NOMO-1 (cell line): Measurements from ENCODE around the gene TOMM6.
A peak's percentile ranks its signal among the peaks of the same experiment; 100 is the strongest.

Source experiments
- DNase-seq, 2 experiments: peaks; one replicate each; lab custom pipeline; 2025; ENCODE audit not compliant: unreplicated experiment in 2 of 2; lab: John Stamatoyannopoulos, UW

TOMM6 gene

DNA sequence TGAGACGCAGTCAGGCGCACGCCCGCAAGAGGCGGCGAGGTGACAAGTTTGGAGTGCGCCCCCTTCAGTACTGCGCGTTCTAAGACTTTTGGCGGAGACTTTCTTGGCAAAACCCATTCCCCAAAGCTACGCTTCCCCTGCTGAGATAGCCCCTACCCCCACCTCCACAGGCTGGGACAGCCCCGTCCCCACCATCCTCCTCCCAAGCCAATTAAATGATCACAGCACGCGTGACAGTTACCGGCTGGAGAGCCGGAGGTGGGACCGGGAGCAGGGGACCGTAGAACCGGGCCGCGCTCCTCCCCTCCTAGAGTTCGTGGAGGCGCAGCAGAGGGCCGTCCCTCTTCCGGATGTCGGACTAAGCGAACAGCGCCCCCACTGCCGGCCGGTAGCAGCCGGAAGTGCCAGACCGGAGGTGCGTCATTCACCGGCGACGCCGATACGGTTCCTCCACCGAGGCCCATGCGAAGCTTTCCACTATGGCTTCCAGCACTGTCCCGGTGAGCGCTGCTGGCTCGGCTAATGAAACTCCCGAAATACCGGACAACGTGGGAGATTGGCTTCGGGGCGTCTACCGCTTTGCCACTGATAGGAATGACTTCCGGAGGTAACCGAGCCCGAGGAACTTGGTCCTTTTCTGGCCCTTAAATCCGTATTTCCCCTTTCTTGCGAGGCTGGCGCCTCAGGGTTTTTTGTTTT lies at the start of gene TOMM6:
TSS of gene TOMM6 (plus strand) at position 476 of the 699 bp plus-strand sequence. CDS start at position 480, 4 bp downstream.
- peak; percentile 89 to 93 for DNase-seq

GRCh38 chr6:41739041-41739440 lies 48.5 kb upstream of the TOMM6 start:
- no peak for DNase-seq

DNA sequence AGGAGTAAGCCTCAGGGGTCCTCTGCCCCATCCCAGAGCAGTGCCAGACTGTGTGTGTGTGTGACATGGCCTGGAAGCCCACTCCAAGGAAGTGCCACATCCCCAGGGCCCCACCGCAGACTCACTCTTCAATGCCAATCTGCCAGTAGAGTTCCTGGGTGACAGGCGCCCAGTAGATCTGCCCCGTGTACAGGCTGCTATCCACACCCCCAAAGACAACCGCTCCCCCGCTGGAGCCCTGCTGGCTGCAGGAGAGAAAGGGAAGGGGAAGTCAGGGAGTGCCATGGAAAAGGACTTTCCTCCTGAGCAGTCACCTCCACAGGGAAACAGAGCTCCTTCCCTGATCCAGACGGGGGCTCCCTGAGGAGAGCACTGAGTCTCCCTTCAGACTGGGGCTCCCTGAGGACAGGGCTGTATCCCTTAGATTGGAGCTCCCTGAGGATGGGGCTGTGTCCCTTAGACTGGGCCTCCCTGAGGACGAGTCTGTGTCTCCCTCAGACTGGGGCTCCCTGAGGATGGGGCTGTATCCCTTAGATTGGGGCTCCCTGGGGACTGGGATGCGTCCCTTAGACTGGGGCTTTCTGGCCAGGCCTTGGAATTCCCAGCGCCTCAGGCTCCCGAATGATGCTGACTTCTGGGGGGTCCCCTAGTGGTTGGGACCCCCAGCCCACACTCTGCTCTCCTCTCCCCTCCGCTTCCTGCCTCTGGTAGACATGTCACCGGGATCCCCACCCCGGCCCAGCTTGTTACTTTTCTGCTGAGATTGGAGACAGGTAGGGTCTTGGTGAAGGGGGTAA lies 46.9 kb upstream of the TOMM6 start:
- no peak for DNase-seq

GRCh38 chr6:41741625-41742490 lies 45.6 kb upstream of the TOMM6 start:
- DNase-seq, result no peak

DNA sequence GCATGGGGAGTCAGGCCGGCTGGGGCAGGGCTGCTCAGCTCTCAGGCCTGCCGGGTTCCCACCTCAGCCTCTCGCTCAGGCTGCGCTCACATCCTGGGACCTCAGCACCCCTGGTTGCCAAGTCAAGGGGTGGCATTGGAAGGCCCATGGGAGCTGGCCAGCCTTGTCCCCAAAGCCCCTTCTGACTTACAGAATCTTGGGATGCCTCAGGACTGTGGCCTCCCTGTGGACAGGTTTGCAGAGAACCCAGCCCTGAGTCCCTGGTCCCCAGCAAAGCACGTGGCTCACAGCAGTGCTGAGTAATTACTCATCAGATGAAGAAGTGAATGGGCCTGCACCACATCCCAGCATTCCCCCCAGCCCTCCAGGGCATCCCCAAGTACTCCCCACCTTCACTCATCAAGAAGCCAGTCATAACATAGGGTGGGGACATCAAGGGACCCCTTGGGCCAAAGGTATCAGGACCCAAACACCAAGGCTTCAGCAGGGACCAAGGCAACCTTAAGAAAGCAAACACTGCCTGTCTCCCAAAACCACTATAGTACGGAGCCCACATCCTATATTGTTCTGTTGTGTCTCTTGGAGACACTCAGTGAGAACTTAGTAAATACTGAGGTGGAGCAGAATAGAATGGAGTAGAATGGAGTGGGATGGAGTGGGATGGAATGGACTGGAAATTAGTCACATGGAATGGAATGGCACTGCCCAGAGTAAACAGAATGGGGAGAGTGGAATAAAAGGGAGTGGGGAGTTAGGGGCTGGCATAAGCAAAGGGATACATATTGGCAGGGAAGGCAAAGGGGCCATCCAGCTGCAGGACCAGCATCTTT lies 43.9 kb upstream of the TOMM6 start:
- no peak for DNase-seq

DNA sequence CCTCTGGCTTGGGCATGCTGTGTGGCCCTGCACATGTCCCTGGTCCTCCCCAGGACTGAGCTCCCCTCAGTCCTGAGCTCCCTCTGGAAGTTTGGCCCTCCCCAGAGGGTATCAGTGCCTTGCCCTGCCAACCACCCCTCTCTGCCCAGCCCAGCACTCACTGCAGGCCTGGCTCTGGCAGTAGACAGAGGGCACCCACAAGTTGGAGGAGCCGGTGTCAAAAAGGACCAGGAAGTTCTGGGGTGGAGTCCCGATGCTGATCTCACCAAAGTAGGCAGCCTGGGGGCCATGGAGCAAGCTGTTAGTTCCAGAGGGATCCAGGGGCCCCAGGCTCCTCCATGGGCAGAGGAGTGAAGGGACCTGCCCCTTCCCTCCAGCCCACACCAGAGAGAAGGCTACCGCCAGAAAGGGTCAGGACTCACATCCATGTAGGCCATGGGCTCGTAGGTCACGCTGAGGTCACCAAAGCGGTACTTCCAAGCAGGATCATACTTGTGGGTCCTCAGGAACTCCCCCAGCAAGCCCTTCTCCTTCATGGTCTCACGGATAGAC lies 43.2 kb upstream of the TOMM6 start:
- no peak for DNase-seq

GRCh38 chr6:41746107-41746506 lies 41.4 kb upstream of the TOMM6 start:
- DNase-seq, result no peak

DNA sequence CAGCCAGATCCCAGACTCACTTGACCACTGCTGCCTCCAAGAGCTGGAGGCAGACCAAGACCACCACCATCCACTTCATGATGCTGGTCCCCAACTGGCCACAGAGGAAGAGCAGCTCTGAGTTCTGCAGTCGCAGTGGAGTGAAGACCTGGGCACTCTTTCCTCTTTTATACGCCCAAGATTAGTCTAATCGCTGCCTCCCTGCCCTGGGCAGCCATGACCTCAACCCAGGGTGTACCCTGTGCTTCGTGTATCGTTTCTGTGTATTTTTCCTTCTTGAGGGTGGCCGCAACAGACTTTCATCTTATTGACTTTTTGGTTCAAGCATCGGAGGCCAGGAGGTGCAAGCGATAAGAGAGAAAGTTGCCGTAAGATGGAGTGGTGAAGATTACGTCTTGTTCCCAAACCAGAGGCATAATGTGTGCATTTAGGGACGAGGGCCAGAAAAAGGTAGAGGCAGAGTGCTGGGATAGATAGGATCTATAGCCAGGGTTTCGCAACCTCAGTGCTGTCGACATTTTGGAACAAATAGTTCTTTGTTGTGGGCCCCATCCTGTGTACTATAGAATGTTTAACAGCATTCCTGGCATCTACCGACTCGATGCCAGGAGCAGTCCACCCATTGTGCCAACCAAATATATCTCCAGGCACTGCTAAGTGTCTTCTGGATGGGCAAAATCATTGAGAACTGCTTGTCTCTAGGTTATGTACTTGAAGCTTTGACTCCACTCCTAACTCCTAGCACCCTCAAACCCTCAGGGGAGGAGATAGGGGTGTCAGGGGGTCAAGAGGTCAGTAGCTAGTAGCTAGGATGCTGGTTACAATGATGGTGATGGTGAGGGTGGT lies 40.0 kb upstream of the TOMM6 start, which contains the start of gene PGC:
TSS of gene PGC (minus strand) at position 142 of the 846 bp plus-strand sequence. CDS start at position 79, 63 bp downstream.
- no peak for DNase-seq

- DNase-seq, result no peak
Measured at GRCh38 chr6:41748102-41748477, 39.4 kb upstream of the TOMM6 start.

DNA sequence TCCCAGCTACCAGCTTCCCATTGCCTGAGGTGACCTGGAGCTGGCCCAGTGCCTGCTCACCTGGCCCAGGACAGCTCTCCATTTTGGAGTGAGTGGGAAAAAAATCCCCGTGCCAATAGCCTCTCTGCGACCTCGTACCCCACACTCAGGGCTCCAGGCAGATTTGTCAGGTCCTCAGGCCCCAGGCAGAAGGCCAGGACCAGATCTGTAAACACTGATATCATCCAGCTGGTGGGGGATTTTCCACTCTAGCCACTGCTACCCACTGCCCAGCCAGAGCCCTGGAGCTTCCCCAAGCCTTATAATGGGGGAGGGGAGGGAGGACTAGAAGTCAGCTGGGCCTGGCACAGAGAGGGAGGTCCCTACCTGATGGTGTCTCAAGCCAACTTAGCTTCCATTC lies 39.0 kb upstream of the TOMM6 start:
- DNase-seq, result no peak

DNA sequence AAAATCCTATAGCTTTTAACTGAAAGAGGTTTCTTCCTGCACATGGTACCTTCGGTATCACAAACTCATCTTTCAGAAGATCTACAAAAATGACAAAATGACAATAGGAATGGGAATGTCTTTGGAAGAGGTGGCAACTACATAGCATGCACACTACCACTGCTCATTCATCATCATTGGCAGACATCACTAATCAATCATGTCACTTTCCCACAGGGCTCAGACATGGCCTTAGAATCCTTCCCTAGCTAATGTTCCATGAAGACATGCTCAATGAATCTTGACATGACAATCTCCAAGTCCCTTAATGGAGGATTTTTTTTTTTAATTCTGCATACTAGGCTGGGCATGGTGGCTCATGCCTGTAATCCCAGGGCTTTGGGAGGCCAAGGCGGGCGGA lies 37.1 kb upstream of the TOMM6 start:
- DNase-seq, result no peak

DNA sequence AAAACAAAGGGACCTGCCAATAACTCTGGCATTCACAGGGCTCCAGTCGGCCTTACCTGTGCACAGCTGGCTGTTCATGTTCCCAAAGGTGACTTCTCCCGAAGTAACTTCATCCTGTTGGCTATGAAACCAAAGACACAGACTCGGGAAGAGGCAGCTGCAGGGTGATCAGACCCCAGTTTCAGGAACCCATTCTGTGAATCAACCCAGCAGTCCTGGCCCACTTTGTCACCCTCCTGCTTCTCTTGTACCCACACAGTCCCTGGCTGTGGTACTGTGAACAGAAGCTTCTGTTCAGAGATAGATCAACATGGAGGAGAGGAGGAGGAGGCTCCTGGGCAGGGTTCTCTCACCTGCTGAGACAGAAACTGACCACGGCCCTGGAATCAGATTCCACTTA lies 31.6 kb upstream of the TOMM6 start:
- no peak for DNase-seq

GRCh38 chr6:41756354-41756753 lies 31.1 kb upstream of the TOMM6 start:
- DNase-seq, result no peak

DNA sequence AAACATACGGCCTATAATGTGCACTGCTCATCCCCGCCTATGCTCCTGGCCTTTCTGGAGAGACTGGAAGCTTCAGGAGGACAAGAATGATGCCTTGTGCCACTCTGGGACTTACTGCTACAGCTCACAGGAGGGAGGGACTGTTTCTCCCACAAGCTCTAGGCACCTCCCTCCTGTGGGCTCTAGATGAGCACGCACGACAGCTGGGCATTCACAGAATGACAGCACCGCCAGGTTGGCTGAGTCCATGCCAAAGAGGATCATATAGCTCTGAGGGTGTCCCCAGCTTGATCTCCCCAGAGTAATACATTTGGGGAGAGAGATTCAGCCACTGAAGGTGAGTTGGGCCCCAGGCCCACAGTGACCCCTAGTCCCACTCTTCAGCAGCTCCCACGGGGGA lies 30.2 kb upstream of the TOMM6 start:
- no peak for DNase-seq

GRCh38 chr6:41757931-41758640 lies 29.4 kb upstream of the TOMM6 start:
- no peak for DNase-seq

GRCh38 chr6:41758641-41759035 lies 28.9 kb upstream of the TOMM6 start:
- no peak for DNase-seq

DNA sequence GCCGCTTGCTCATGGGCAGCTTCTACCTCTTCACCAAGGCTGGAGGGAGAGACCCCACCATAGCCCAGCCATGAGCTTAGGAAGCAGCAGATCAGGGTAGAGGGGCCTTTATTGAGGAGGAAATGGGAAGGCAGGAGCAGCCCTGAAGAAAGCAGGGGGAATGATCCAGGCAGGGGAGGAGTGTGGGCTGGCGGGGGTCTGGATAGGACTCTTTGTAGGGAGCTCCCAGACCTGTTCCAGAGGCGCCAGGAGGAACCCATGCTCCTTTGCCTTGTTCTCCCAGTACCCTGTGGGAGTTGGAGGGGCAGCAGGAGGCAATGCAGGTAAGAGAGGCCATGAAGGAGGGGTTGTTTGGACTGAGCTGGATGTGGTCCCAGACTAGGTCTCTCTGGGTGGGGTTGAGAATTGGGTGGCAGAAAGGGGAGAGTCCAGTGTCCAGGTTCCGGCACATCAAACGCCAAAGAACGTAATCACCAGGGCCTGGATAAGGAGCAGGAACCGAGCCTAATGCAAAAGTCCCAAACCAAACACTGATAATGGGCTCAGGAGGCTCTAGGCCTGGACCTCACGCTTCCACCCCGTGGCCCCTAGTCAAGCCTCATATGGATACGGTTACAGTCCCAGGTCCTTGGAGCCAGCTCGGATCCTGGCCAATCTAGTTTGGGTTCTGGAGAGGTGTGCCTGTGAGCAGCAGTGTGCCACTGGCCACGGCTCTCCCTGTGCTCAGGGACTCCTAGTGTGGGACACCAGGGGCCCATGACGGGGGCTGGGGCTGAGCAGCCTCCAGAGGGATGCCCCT lies 28.2 kb upstream of the TOMM6 start:
- DNase-seq, result no peak
